OCI-LY1 (cell line): Measurements from ENCODE around the gene SEPTIN5.

Experiments
- H2AFZ ChIP-seq: fragments of 200-600 bp; sonication (generic), shearing (Covaris generic); 2 replicates; pipeline ENCODE4 v1.6.0; 2014; ENCODE audit warnings: antibody characterized with exemption, mild to moderate bottlenecking, low read length
- H3F3A ChIP-seq: fragments of 200-600 bp; sonication (generic), shearing (Covaris generic); 2 replicates; pipeline ENCODE4 v1.6.0; 2014; ENCODE audit warnings: mild to moderate bottlenecking, antibody characterized with exemption, low read length, moderate library complexity; ENCODE audit not compliant: insufficient read depth
- H3K27ac ChIP-seq: fragments of 200-600 bp; sonication (generic); 2 replicates; pipeline ENCODE4 v1.5.1; 2014; ENCODE audit warnings: low read length, mixed run types, mild to moderate bottlenecking, low read depth; ENCODE audit not compliant: poor library complexity, severe bottlenecking
- H3K27me3 ChIP-seq: fragments of 200-600 bp; sonication (generic); 2 replicates; pipeline ENCODE4 v1.6.0; 2014; ENCODE audit warnings: antibody characterized with exemption, mild to moderate bottlenecking, low read length, moderate library complexity; ENCODE audit not compliant: insufficient read depth
- H3K36me3 ChIP-seq: fragments of 200-600 bp; sonication (generic); 2 replicates; pipeline ENCODE4 v1.6.1; 2014; ENCODE audit warnings: mild to moderate bottlenecking, antibody characterized with exemption, low read length, moderate library complexity, mixed read lengths; ENCODE audit not compliant: insufficient read depth
- H3K4me1 ChIP-seq: fragments of 200-600 bp; sonication (generic); 2 replicates; pipeline ENCODE4 v1.5.1; 2014; ENCODE audit warnings: mild to moderate bottlenecking, low read length, moderate library complexity; ENCODE audit not compliant: insufficient read depth, severe bottlenecking
- H3K4me2 ChIP-seq: fragments of 200-600 bp; sonication (generic), shearing (Covaris generic); 2 replicates; pipeline ENCODE4 v1.6.1; 2014; ENCODE audit warnings: low read length
- H3K4me3 ChIP-seq: fragments of 200-600 bp; sonication (generic); 2 replicates; pipeline ENCODE4 v1.5.1; 2014; ENCODE audit warnings: low read length, low read depth, mild to moderate bottlenecking, mixed read lengths; ENCODE audit not compliant: poor library complexity, severe bottlenecking
- H3K79me2 ChIP-seq: fragments of 200-600 bp; shearing (Covaris generic); 2 replicates; pipeline ENCODE4 v1.6.1; 2016; ENCODE audit warnings: mixed run types, low read length, mixed read lengths; ENCODE audit not compliant: insufficient read depth
- H3K9ac ChIP-seq: fragments of 200-600 bp; sonication (generic), shearing (Covaris generic); 2 replicates; pipeline ENCODE4 v1.6.1; 2014; ENCODE audit warnings: mild to moderate bottlenecking, low read length, mixed read lengths
- H3K9me2 ChIP-seq: fragments of 200-600 bp; sonication (generic), shearing (Covaris generic); 2 replicates; pipeline ENCODE4 v1.6.1; 2014; ENCODE audit warnings: low read depth, mild to moderate bottlenecking, low read length, mixed read lengths
- H3K9me3 ChIP-seq: fragments of 200-600 bp; shearing (Covaris generic); 2 replicates; pipeline ENCODE4 v1.6.1; 2014; ENCODE audit warnings: low read length, mixed read lengths
- H4K20me1 ChIP-seq: fragments of 200-600 bp; sonication (generic), shearing (Covaris generic); 2 replicates; pipeline ENCODE4 v1.6.0; 2016; ENCODE audit warnings: mild to moderate bottlenecking, low read length; ENCODE audit not compliant: insufficient read depth
- EZH2 ChIP-seq: fragments of 200-600 bp; sonication (generic), shearing (Covaris generic); IDR thresholded peaks from 2 replicates; pipeline ENCODE4 v1.8.0; 2017; ENCODE audit warnings: borderline replicate concordance, mixed run types, mild to moderate bottlenecking, antibody characterized with exemption, low read length, moderate library complexity, mixed read lengths
- TF ChIP-seq, protein P1 (sequence below): fragments of 200-600 bp; sonication (generic), shearing (Covaris generic); IDR thresholded peaks from 2 replicates; pipeline ENCODE4 v1.5.1; 2017; ENCODE audit warnings: mild to moderate bottlenecking, antibody characterized with exemption, low read length, moderate library complexity, mixed read lengths

The SEPTIN5 gene

DNA sequence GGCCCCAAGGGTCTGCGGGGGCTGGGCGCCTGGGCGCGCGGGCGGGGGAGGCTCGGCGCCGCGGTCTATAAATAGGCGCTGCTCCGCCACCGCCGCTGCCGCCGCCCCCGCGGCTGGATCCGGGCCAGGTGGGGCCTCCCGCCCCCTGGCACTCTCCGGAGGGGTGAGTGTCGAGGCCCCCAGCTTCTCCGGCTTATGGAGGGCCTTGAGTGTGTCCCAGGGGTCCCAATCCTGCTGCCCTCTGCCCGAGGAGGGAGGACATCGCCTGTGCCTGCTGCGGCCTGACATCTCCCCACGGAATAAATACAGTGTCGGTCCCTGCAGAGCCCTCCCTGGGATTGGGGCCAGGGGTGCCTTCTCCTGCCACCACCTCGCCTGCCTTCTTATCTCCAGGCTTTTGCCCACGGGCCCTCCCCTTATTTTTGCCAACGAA, 4.8 kb downstream of the SEPTIN5 start:
- Histone ChIP-seq H3F3A (no peaks in the 10 kb centered on the region), H3K9ac (no peak overlapping the region), H3K27ac (no peak overlapping the region), H3K9me2 (no peaks in the 10 kb centered on the region), H3K27me3 (peaks cover 7% of the 10 kb centered on the region; the same call in 1 of the 2 replicates), H4K20me1 (no peaks in the 10 kb centered on the region), H3K79me2 (no peaks in the 10 kb centered on the region), H3K36me3 (no peaks in the 10 kb centered on the region), H3K4me2 (peak overlapping the region; percentile 86; the same call in 1 of the 2 replicates), H3K9me3 (no peaks in the 10 kb centered on the region), H2AFZ (no peak overlapping the region), H3K4me1 (peaks cover 11% of the 10 kb centered on the region), H3K4me3 (no peak overlapping the region)
- TF ChIP-seq, protein P1, sequence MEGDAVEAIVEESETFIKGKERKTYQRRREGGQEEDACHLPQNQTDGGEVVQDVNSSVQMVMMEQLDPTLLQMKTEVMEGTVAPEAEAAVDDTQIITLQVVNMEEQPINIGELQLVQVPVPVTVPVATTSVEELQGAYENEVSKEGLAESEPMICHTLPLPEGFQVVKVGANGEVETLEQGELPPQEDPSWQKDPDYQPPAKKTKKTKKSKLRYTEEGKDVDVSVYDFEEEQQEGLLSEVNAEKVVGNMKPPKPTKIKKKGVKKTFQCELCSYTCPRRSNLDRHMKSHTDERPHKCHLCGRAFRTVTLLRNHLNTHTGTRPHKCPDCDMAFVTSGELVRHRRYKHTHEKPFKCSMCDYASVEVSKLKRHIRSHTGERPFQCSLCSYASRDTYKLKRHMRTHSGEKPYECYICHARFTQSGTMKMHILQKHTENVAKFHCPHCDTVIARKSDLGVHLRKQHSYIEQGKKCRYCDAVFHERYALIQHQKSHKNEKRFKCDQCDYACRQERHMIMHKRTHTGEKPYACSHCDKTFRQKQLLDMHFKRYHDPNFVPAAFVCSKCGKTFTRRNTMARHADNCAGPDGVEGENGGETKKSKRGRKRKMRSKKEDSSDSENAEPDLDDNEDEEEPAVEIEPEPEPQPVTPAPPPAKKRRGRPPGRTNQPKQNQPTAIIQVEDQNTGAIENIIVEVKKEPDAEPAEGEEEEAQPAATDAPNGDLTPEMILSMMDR: no peak
- TF ChIP-seq EZH2: no peak

DNA sequence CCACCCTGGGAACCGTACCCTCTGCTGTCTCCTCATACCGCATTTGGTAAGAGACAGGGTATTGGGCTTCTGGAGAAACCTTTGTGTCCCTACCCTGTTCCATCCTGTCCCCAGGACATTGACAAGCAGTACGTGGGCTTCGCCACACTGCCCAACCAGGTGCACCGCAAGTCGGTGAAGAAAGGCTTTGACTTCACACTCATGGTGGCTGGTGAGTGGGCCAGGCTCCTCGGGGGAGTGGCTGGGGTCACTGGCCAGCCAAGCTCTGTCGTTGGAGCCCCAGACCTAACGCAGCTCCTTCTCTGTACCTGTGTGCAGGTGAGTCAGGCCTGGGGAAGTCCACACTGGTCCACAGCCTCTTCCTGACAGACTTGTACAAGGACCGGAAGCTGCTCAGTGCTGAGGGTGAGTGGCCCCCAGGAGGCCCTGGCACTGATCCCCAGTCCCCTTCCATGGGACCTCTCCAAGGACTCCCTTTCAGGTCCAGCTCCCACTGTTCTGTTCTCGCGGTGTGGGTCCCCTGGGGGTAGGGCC, 5.3 kb downstream of the SEPTIN5 start:
- peaks cover 11% of the 10 kb centered on the region for H3K4me1 ChIP-seq
- H3K9me2 ChIP-seq: no peaks in the 10 kb centered on the region
- H3K9ac ChIP-seq: no peak overlapping the region
- no peak overlapping the region for H3K4me3 ChIP-seq
- H4K20me1 ChIP-seq: no peaks in the 10 kb centered on the region
- no peak overlapping the region for H3K4me2 ChIP-seq
- no peak overlapping the region for H3K27ac ChIP-seq
- no peaks in the 10 kb centered on the region for H3K79me2 ChIP-seq
- TF ChIP-seq, protein P1: no peak
- no peak for TF ChIP-seq EZH2
- H3K36me3 ChIP-seq: no peaks in the 10 kb centered on the region
- H3K9me3 ChIP-seq: no peaks in the 10 kb centered on the region
- no peaks in the 10 kb centered on the region for H3F3A ChIP-seq
- peaks cover 7% of the 10 kb centered on the region; the same call in 1 of the 2 replicates for H3K27me3 ChIP-seq
- H2AFZ ChIP-seq: no peak overlapping the region

DNA sequence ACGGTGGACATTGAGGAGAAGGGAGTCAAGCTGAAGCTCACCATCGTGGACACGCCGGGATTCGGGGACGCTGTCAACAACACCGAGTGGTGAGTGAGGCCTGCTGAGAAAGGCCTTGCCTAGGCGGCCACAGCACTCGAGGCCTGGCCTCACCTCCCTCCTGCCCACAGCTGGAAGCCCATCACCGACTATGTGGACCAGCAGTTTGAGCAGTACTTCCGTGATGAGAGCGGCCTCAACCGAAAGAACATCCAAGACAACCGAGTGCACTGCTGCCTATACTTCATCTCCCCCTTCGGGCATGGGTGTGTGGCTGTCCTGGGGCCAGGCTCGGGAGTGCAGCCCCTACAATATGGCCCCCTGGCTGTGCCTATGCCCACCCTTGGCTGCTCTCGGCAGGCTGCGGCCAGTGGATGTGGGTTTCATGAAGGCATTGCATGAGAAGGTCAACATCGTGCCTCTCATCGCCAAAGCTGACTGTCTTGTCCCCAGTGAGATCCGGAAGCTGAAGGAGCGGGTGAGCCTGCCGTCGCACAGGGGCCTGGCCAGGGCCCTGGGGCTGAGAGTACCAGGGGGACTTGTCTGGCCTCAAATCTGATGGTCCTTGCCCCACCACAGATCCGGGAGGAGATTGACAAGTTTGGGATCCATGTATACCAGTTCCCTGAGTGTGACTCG, 6.0 kb downstream of the SEPTIN5 start:
- H3K9ac ChIP-seq: no peak overlapping the region
- no peaks in the 10 kb centered on the region for H3K79me2 ChIP-seq
- no peaks in the 10 kb centered on the region for H3K36me3 ChIP-seq
- TF ChIP-seq, protein P1: no peak
- no peak for TF ChIP-seq EZH2
- H3K27me3 ChIP-seq: peaks cover 11% of the 10 kb centered on the region; the same call in 1 of the 2 replicates
- H2AFZ ChIP-seq: no peak overlapping the region
- H3K9me3 ChIP-seq: no peaks in the 10 kb centered on the region
- no peak overlapping the region for H3K4me2 ChIP-seq
- H3K9me2 ChIP-seq: no peaks in the 10 kb centered on the region
- peaks cover 11% of the 10 kb centered on the region for H3K4me1 ChIP-seq
- no peaks in the 10 kb centered on the region for H4K20me1 ChIP-seq
- no peak overlapping the region for H3K27ac ChIP-seq
- no peaks in the 10 kb centered on the region for H3F3A ChIP-seq
- no peak overlapping the region for H3K4me3 ChIP-seq
